HepG2 (cell line): Measurements from ENCODE around the gene CA12.

ENCODE experiments used
- CBX5 ChIP-seq: sonication (generic); formaldehyde crosslinking; IDR thresholded peaks from 2 replicates; pipeline ENCODE4 v1.4.0; 2020; ENCODE audit warnings: missing genetic modification reagents, borderline replicate concordance
- CCAR2 ChIP-seq: fragments of 200-400 bp; formaldehyde crosslinking; optimal IDR thresholded peaks from 2 replicates; pipeline ENCODE3; 2018; ENCODE audit warnings: low read depth, mild to moderate bottlenecking, low read length, moderate library complexity
- CTCF ChIP-seq: sonication (generic); formaldehyde crosslinking; IDR thresholded peaks from 2 replicates; pipeline ENCODE4 v1.5.0; 2020; ENCODE audit warnings: mild to moderate bottlenecking, missing genetic modification reagents, moderate library complexity
- FOSL1 ChIP-seq: sonication (generic); formaldehyde crosslinking; IDR thresholded peaks from 2 replicates; pipeline ENCODE4 v1.9.0; 2021; ENCODE audit warnings: missing genetic modification reagents, borderline replicate concordance
- FOXA1 ChIP-seq, 2 experiments: fragments of 450-650 bp in 1 of 2; sonication (generic) in 1 of 2; formaldehyde crosslinking in 1 of 2; IDR thresholded peaks; 2 replicates each; pipeline versions ENCODE4 v1.4.0 to v1.6.1; 2016 to 2020; ENCODE audit warnings: missing genetic modification reagents in 1 of 2
- GZF1 ChIP-seq: sonication (generic); formaldehyde crosslinking; IDR thresholded peaks from 2 replicates; pipeline ENCODE4 v1.5.1; 2020; ENCODE audit warnings: mild to moderate bottlenecking, missing genetic modification reagents
- POLR2A ChIP-seq, 2 experiments: IDR thresholded peaks; 2 replicates each; pipeline ENCODE4 v1.6.1; 2011; ENCODE audit warnings: low read depth in 2 of 2, low read length in 2 of 2, mild to moderate bottlenecking in 1 of 2, moderate library complexity in 1 of 2; ENCODE audit not compliant: insufficient read depth in 1 of 2
- REST ChIP-seq, 2 experiments: IDR thresholded peaks; 2 replicates each; pipeline ENCODE4 v1.6.1; 2011 to 2012; ENCODE audit warnings: low read length in 2 of 2, borderline replicate concordance in 1 of 2, low read depth in 1 of 2, mild to moderate bottlenecking in 1 of 2, moderate library complexity in 1 of 2
- RXRA ChIP-seq: sonication (generic); formaldehyde crosslinking; IDR thresholded peaks from 2 replicates; pipeline ENCODE4 v1.5.1; 2020; ENCODE audit warnings: missing genetic modification reagents
- SMYD3 ChIP-seq: sonication (generic); formaldehyde crosslinking; IDR thresholded peaks from 2 replicates; pipeline ENCODE4 v1.8.1; 2023; ENCODE audit warnings: mild to moderate bottlenecking, missing genetic modification reagents
- SP1 ChIP-seq, 2 experiments: fragments of 450-650 bp in 1 of 2; sonication (generic) in 1 of 2; formaldehyde crosslinking in 1 of 2; IDR thresholded peaks; 2 replicates each; pipeline versions ENCODE4 v1.4.0 to v1.6.1; 2016 to 2020; ENCODE audit warnings: missing genetic modification reagents in 1 of 2
- ZBTB7A ChIP-seq: sonication (generic); formaldehyde crosslinking; IDR thresholded peaks from 2 replicates; pipeline ENCODE4 v1.8.0; 2022; ENCODE audit warnings: mild to moderate bottlenecking, missing genetic modification reagents
- ZFP36 ChIP-seq: fragments of 150-350 bp; IDR thresholded peaks from 2 replicates; pipeline ENCODE4 v1.6.1; 2018; ENCODE audit warnings: borderline replicate concordance, low read length, low read depth; ENCODE audit not compliant: partially characterized antibody
- ZNF253 ChIP-seq: sonication (generic); formaldehyde crosslinking; IDR thresholded peaks from 2 replicates; pipeline ENCODE4 v1.8.0; 2022; ENCODE audit warnings: mild to moderate bottlenecking, missing genetic modification reagents, borderline replicate concordance

DNA sequence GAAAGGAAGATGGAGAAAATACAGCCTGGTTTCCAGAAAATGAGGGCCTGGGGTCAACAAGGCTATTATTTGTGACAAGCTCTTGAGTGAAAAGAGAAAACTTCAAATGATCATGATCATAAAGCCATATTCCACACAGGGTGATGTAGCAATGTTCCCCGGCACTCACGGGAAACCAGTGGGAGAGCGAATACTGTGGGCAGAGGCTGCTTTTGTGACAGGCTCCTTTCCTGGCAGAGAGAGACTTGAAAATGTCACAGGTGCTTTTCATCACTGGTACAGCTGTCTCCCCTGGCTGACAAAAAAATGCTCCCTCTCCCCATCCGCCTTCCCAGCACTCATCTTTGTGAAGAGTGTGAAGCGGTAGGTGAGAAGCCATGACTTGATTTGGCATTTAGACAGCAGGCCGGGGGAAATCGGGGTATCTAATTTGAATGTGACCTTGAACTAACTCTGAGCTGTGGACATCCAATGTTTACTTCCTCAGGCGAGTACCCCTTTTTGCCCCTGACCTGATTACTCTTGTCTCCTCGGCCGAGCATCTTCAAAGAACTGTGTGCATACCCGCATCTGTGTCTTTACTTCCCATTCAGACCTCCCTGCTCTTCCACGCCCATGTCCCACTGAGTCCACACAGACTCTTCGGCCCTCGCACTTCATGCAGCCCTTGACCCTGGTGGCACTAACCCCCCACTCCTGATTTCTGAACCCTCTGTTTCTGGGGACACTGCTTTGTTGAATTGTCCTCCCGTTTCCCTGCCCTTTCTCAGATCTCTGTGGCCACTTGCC lies 23.2 kb downstream of the CA12 start:
- TF ChIP-seq REST (IDR thresholded peaks at IDR 0.05; ENCODE audit: borderline replicate concordance in 1 of 2, low read depth in 1 of 2, low read length in 2 of 2), result no peak
- TF ChIP-seq CTCF, result no peak
- TF ChIP-seq CCAR2, result no peak
- TF ChIP-seq CBX5 (CRISPR knock-in tag), result no peak
- no peak for TF ChIP-seq SMYD3
- no peak for TF ChIP-seq ZBTB7A (CRISPR knock-in tag)
- TF ChIP-seq POLR2A (IDR thresholded peaks at IDR 0.05; ENCODE audit: insufficient read depth in 1 of 2, low read depth in 2 of 2, low read length in 2 of 2), result no peak
- no peak for TF ChIP-seq RXRA (CRISPR knock-in tag)
- no peak for TF ChIP-seq GZF1 (CRISPR knock-in tag)
- TF ChIP-seq ZFP36, result no peak
- TF ChIP-seq SP1 (IDR thresholded peaks at IDR 0.05), result no peak
- no peak for TF ChIP-seq SP1 (CRISPR knock-in tag; IDR thresholded peaks at IDR 0.05)
- no peak for TF ChIP-seq FOSL1 (CRISPR knock-in tag)
- TF ChIP-seq FOXA1 (IDR thresholded peaks at IDR 0.05), result no peak
- TF ChIP-seq FOXA1 (CRISPR knock-in tag; IDR thresholded peaks at IDR 0.05), result no peak
- TF ChIP-seq ZNF253 (CRISPR knock-in tag), result no peak
